ENCODE data around the gene EIPR1. TPM values are rescaled to one million over a fixed set of nuclear protein-coding genes. Genes with fewer than 3 reads are reported as not detected.

EIPR1 gene
- total and polyA plus RNA-seq, 2 of the 4 experiments (the other 2 are of a cell fraction), result 46.5 to 67.4 TPM

DNA sequence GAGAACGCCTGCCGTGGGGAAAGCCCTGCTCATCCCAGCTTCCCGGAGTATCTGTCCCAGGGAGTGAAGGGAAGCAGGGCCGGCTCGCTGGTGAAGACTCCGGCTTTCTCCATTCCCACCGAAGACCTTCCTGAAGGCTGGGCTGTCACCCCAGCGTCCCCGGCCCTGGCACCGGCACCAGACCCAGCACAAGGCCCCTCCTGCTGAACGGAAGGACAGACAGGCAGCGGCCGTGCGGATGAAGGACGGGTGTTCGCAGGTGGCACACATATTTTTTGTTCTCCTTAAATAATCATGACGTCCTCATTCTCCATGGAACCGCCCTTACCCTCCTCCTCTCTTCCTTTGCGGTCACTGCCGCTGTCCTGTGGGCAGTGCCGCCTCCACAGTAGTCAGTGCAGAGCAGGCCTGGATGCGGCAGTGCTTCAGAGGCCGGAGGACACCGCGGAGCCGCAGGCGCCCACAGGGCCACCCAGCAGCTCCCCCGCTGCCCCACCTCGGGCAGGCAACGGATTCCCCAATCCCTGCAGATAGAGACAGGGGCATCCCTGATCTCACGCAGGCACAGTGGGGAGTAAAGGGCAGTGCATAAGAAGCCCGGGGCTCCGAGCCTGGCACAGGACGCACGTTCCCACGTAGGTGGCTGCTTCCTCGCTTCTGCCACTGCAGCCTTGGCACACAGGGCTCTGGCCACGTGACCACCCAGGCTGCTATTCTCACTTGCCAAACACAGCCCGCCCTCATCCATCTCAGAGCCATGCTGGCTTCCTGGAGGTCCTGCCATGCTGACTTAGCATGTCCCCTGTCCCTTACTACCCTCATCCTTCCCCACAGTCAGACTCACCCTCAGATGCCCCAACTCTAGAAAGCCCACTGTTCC, 229.7 kb downstream of the EIPR1 start (continued):
- TF ChIP-seq, protein P1, sequence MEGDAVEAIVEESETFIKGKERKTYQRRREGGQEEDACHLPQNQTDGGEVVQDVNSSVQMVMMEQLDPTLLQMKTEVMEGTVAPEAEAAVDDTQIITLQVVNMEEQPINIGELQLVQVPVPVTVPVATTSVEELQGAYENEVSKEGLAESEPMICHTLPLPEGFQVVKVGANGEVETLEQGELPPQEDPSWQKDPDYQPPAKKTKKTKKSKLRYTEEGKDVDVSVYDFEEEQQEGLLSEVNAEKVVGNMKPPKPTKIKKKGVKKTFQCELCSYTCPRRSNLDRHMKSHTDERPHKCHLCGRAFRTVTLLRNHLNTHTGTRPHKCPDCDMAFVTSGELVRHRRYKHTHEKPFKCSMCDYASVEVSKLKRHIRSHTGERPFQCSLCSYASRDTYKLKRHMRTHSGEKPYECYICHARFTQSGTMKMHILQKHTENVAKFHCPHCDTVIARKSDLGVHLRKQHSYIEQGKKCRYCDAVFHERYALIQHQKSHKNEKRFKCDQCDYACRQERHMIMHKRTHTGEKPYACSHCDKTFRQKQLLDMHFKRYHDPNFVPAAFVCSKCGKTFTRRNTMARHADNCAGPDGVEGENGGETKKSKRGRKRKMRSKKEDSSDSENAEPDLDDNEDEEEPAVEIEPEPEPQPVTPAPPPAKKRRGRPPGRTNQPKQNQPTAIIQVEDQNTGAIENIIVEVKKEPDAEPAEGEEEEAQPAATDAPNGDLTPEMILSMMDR (conservative IDR thresholded peaks at IDR 0.05; ENCODE audit: low read depth, low read length), result no peak

Data from IMR-90 (cell line).